HG03460 (cell line): Measurements from ENCODE around the gene INPP5F.
"Not testable (repeated sequence)": the region's sequence is repeated elsewhere in the genome, so short reads cannot be mapped to it uniquely, and the experiment has no call there.

ENCODE experiments used
- ATAC-seq: cut with Tn5 transposase; IDR thresholded peaks from one replicate; pipeline ENCODE4 v1.9.1; 2021; ENCODE audit not compliant: unreplicated experiment

INPP5F gene

DNA sequence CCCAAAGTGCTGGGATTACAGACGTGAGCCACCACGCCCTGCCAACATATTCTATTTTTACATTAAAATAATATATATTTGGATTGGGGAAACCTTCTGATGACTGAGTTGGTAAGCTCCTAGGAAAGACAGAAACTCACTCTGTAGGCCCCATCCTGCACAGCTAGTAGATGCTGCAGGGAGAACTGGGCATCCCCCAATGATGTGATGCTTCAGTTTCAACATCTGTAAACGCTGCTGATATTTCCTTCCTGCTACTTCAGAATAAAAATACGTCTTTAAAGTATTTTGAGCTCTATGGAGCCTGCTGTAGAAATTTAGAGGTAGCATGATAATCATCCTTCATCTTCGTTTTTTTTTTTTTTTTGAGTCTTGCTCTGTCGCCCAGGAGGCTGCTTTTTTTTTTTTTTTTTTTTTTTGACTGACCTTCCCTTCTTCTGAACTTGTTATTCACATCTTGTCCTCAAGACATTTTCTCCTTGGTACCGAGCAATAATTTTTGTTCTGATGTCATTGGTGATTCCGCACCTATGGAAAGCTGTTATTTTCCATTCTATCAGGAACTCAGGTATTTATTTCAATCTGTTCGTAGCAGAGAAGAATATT lies 21.8 kb upstream of the INPP5F start:
- ATAC-seq, result no peak

DNA sequence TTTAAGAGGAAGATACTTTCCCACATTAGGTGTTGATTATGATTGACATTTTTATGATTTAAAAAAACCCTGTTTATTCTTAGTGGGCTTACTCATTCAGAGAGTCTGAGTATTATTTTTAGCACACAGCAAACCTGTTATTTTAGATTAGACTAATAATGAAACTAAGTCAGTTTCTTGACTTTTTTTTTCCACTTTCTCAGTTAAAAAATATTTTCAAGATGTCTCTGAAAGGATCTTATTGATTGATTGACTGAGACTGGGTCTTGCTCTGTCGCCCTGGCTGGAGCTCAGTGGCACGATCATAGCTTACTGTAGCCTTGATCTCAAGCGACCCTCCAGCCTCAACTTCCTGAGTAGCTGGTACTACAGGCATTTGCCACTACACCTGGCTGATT lies 20.4 kb upstream of the INPP5F start:
- ATAC-seq, result peak; percentile 62

DNA sequence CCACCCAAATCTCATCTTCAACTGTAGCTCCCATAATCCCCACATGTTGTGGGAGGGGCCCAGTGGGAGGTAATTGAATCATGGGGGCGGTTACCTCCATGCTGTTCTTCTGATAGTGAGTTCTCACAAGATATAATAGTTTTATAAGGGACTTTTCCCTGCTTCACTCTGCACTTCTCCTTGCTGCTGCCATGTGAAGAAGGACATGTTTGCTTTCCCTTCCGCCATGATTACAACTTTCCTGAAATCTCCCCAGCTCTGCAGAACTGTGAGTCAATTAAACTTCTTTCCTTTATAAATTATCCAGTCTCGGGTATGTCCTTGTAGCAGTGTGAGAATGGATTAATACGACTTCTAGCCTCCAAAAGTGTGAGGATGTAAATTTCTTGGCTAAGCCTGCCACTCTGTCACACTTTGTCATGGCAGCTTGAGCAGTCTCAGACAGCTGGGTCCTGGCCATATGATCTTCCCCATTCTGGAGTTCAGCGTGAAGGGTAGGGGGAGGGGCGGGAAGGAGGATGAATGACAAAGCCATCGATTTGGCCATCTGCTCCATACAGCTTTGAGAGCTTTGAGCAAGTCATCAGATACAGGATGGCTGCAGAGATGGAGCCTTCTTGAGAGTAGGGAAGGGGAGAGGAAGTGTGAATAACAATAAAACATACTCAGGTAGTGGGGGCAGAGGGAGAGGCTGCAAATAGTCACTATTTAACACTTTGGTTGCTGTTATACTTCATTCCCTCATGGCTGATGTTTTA lies 19.1 kb upstream of the INPP5F start:
- ATAC-seq, result no peak

DNA sequence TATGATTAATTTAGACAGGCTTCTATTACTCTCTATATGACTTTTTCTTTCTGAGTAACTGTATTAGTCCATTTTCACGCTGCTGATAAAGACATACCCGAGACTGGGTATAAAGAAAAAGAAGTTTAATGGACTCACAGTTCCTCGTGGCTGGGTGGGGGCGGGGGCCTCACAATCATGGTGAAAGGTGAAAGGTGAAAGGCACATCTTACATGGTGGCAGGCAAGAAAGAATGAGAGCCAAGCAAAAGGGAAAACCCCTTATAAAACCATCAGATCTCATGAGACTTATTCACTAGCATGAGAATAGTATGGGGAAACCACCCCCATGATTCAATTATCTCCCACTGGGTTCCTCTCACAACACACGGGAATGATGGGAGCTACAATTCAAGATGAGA lies 18.5 kb upstream of the INPP5F start:
- not testable (repeated sequence) for ATAC-seq

DNA sequence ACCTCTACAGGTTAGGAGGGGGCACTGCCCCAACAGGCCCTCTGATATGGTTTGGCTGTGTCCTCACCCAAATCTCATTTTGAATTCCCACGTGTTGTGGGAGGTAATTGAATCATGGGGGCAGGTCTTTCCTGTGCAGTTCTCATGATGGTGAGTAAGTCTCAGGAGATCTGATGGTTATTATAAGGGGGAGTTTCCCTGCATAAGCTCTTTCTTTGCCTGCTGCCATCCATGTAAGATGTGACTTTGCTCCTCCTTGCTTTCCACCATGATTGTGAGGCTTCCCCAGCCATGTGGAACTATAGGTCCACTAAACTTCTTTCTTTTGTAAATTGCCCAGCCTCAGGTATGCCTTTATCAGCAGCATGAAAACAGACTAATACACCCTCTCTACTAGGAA lies 14.9 kb upstream of the INPP5F start:
- not testable (repeated sequence) for ATAC-seq

DNA sequence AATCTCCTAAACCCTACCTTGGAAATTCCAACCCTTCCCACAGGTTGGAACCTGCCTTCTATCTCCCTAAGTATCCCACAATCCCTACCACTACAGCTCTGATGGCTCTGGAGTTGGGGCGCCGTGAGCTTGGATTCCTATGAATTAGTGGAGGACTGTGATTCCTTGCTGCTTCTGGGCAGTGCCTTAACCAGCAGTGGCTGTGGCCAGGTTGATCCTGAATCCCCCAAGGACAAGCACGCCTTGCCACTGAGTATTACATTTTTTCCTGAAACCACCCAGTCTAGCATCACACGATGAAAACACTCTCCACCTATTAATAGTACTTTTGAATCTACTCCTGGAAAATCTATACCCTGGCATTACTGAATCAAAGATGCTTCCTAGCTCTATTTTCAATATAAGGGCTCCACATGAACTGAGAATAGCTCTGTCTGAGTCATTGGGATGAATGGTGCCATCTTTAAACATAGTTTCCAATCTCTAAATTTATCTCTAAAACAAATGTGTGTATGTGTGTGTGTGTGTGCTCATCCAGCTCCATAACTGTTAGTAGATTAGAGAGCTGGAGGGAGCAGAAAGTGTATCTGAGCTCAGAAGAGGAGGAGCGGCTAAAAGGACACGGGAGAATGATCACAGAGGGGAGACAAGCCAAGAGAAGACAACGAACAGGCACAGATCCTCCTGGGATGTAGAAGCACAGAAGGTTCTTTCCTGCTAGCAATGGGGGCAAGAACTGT lies 11.9 kb upstream of the INPP5F start:
- no peak for ATAC-seq

DNA sequence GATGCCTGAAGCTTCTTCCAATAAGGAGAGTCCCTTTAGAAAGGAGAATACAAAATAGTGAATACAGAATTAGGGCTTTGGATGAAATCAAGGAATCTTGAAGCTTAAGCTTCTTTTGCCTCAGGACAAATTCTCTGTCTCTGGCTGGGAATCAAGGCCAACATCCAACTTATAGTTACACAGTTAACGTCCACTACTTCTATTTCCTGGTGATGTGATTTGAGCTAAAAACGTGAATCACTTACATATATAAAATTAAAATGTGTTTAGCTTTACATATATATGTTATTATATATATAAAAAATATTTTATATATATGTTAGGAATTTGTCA lies 11.4 kb upstream of the INPP5F start:
- ATAC-seq, result no peak

DNA sequence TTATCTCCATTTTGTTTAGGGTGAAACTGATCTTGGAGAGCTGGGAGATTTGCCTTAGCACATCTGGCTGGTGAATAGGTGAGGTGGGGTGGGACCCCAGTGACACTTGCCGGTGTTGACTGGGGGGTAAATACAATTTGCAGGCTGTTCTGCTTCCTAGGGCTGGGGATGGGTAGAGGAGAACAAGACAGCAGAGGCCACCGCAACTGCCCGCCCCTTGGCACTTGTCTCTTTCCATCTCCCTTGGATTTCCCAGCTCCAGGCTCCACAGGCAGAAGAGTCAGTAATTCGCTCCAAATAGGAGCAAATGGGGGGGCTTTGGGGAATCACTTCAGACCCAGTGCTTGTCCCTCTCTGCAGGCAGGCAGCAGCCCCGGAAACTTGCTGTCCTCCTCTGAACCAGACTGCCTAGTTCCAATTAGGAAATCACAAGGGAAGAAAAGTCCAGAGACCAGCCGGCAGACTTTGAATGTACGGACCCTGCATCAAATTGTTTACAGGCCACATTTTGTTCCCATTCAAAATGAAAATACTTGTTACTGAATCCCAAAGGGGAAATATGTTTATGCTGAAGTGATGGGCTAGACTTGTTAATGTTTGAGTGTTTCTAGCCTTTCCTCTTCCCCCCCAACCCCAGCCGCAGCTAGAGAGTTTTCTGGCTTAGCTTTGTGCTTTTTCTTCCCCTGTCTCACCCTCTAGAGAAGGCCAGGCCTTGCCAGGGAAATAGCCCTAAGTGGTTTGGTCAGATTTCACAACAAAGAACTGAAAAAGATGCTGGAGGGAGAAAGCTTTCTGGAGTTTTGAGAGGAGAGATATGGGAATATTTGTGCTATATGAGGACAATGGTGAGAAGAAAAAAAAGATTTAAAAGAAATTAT lies 10.0 kb upstream of the INPP5F start:
- ATAC-seq, result no peak

DNA sequence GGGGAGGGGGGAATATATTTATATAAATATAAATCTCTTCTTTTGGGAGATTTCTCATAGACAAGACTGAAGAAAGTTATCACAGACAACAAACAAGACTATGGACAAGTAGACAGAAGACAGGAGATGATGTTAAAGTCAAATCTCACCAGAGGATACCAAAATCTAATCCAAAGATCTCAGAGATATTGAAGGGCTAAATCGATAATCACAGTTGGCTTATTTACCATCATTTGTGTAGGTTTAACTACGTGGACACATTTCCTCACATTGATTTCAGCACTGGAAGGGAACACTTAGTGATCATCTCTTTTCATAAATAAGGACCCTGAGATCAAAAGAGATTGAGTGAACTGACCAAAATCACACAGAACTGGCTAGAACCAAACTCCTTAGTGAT lies 2.7 kb upstream of the INPP5F start:
- ATAC-seq, result no peak

DNA sequence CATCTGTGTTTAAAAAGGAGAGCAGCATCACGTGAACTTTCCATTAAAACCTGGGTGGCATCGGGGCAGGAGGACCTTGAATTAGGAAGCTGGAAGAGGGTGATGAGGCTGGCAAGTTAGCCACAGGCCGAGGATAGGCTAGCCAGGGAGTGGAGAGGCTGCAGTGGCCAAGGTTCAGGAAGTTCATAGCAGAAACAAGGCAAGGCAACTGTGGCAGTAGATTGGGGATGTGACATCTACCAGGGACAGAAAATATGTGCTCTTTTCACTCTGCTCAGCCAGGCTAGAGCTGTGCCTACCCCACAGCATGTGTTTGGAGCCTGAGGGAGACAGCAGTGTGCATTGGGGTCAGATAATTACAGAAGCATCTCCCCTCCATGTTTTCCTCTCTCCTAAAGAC lies 2.2 kb upstream of the INPP5F start:
- no peak for ATAC-seq

DNA sequence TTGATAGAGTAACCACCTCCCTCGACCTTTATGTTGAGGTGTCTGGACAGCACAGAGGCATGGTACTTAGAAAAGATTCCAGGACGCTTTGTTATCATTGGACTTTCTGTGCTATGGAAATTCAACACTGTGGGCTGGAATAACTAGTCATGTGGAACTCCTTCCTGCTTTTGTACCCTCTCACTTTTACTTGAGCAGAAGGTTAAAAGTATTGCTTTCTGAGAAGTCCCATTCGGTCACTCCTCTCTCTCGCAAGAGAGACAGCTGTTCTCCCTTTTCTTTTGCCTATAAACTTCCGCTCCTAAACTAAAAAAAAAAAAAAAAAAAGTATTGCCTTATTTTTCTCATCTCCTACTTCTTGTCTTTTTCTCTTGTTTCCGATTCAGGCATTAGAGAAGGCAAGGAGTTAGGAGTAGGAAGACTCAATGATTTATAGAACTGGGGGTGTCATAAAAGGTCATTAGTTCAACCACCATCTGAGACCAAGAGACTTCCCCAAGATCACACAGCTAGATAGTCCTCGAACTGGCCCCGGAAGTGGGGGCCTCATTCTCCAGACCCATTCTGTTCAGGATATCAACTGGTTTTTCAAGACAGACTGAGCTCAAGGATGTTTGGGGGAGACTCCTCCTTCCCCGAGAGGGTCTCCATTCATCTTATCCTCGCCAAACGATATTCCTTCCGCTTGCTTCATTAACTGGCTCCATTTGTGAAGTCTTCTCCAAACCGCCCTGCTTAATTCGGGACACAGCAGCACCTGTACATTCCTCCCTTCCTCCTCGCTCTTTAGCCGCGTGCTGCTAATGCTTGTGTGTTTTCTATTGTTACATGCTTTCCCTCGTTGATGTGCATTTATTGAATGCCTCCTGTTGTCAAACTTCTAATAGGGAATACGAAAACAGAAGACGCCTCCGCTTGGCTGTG lies 995 bp upstream of the INPP5F start:
- peak; percentile 9 for ATAC-seq

DNA sequence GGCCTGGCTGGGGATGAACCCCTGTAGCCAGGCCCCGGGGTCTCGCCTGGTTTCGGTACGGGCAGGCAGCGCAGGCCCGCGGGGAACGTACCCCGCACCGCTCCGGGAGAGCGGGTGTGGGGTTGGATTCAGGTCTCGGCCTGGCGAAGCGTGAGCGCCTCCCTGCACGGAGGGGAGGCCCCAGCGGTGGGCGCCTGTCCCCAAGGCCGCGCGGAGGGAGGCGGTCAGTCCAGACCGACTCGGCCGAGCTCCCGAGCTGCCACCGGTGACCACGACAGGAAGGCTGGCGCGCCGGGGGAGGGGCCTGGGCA lies 378 bp upstream of the INPP5F start:
- ATAC-seq, result no peak

DNA sequence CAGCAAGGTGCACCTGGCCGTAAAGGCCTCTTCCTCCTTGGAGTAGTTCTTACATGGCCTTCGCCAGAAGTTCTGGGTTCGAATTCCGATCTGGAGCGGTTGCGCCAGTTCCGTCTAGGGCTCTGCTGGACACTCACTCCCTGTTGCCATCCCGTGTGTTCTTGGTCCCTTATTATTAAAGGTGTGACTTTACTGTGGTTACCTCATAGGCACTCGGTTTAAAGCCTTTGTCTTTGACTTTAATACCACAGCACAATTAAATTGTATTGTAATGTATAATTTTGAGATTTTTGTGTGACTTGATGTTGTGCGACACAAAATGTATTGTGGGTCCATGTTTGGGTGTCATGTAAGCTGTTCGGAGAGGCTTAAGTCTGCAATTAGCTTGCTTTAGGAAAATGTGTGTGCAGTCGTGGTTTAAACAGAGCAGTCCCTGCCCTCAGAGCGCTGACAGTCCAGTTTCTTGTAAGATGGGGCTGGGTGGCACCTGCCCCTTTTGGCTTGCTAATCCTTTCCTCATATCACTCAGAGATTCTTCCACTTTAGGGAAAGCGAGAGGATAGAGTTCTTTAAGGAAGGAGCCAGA lies 919 bp downstream of the INPP5F start:
- ATAC-seq, result no peak

DNA sequence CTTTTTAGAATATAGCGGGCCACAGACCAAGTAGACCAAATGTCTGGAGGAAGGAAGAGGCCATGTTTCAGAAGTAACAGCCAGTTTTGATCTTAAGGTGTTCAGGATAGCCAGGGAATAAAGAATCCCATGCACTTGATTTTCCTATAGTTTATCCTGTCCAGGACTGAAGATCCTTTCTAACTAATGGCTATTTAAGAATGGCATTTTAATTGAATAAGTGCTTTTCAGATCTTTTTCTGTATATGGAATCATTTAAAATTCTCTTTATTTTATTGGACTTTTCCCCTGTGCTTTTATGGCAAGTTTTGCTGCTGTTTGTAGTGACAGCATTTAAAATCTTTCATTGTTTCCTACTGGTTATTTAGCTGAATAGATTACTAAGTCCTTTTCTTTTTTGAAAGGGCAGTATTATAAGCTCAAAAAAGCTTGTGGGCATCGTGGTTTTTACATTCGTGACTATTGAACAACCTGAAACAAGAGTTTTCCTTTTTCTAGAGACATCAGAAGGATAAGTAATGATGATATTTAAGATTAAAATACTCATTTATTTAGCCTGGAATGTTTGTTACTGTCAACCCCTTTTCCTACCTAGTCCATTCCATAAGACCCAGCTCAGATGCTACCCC lies 2.4 kb downstream of the INPP5F start:
- no peak for ATAC-seq

DNA sequence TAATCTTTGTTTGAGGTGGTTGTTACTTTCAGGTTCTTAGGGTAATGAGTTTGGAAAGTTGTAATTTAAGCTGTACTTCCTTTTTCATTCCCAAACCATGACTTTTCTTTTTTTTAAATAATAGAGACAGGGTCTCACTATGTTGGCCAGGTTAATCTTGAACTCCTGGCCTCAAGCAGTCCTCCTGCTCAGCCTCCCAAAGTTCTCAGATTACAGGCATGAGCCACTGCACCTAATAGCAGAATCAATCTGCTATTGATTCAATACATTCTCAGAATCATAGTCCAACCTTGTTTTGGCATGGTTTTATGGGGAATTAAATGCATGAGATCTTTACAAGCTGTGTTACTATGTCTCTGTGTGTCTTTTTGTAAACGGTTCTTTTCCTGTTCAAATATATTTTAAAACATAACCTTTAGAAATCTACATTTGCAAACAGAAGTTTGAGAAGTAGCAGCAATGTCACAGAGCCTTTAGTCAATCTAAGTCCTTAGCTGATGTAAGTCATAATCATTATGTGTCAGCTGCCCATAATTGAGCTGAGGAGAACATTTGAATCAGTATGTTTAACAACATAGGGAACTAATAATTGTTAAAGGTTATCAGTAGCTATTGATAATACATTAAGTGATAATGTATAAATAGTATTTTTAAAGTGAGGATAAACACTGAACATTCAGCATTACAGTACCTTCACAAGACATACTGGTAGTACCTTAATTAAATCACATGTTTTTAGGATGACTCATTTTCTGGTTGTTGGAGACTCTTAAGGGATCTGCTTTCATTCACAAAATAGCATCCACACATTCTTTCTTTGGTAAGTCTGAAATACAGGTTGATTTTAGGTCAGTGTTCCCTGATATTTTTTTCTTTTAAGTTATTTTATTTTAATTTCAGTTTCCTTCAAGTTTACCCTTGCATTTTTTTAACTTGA lies 8.8 kb downstream of the INPP5F start:
- no peak for ATAC-seq

DNA sequence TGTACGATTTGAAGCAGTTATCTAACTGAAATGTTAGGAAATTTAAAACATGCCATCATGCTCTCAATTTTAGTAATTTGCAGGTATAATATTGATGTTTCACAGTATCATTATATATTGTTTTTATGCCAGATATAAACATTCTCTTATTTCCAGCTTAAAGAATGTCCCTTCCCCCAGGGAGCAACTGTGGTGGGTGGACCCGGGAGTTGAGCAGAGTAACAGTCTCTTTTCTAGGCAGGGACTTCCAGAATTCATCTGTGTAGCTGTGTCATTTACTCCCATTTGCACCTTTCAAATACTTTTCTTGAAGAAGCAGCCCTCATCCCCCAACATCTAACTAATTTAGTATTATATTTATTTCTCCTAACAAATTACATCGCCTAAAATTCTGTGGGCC lies 9.6 kb downstream of the INPP5F start:
- ATAC-seq, result no peak

DNA sequence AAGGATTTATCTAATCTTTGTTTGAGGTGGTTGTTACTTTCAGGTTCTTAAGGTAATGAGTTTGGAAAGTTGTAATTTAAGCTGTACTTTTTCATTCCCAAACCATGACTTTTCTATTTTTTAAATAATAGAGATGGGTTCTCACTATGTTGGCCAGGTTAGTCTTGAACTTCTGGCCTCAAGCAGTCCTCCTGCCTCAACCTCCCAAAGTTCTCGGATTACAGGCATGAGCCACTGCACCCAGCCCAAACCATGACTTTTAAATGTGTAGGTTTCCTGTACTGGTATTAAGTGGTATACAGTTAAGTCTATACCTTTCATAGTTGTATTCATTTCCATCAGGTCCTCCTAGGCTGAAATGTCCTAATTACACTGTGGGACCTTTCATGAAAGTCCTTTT lies 10.4 kb downstream of the INPP5F start:
- ATAC-seq, result no peak

DNA sequence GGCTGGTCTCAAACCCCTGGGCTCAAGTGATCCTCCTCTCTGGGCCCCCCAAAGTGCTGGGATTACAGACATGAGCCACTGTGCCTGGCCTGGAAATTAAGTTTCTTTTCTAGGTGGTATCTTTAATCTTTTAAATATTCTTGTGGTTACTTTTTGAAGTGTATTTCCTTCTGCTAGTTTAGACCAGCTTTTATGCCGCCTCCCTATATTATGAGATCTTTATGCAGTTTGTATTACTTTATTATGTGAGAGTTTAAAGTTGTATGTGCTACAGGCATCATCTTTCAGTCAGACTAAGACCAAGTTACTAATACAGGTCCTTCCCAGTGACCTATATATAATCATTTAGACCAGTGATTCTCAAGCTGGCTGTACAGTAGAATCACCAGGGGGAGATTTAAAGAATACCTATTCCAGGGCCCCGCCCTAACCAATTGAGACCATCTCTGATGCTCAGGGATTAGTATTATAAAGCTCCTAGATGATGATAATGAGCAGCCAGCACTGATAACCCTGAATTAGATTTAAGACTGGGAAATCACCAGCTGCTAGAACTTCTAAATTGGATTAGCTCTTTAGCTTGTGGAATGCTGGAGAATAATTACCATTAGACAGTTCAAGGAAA lies 11.3 kb downstream of the INPP5F start:
- ATAC-seq, result no peak
